Adrenal gland (tissue), 12 donors: Measurements from ENCODE around the gene GUCA1A. TPM values are rescaled to one million over a fixed set of nuclear protein-coding genes. Genes with fewer than 3 reads are reported as not detected.

Experiments
- DNase-seq, 7 donors: peaks; one replicate each; pipeline ENCODE4 v3.0.0-alpha.2; 2019 to 2020
- H3K27ac ChIP-seq, 5 donors: fragments of 200-600 bp; sonication (generic) in 4 of 5; 1 replicate in 3 of 5; 2 replicates in 2 of 5; pipeline versions ENCODE4 v1.5.1 to v1.8.0; 2016 to 2020; ENCODE audit warnings: mild to moderate bottlenecking in 1 of 5
- H3K27me3 ChIP-seq: fragments of 200-600 bp; 2 replicates; pipeline ENCODE4 v1.8.0; 2021
- H3K36me3 ChIP-seq, 2 donors: fragments of 200-600 bp; replicated peaks in 1 of 2; 1 replicate in 1 of 2; 2 replicates in 1 of 2; pipeline versions ENCODE4 v1.5.1 to v1.8.0; 2018 to 2022
- H3K4me1 ChIP-seq, 2 donors: fragments of 200-600 bp; replicated peaks in 1 of 2; 1 replicate in 1 of 2; 2 replicates in 1 of 2; pipeline versions ENCODE4 v1.5.1 to v1.8.0; 2018 to 2021
- H3K4me3 ChIP-seq, 4 donors: fragments of 200-600 bp; sonication (generic) in 3 of 4; one replicate each; pipeline ENCODE4 v1.5.1; 2016 to 2018
- H3K9me3 ChIP-seq, 3 donors: fragments of 200-600 bp; sonication (generic) in 1 of 3; replicated peaks in 1 of 3; 1 replicate in 2 of 3; 2 replicates in 1 of 3; pipeline versions ENCODE4 v1.5.1 to v1.8.0; 2016 to 2021
- POLR2A ChIP-seq, 2 donors: fragments of 450-650 bp; IDR thresholded peaks; one replicate each; pipeline ENCODE4 v1.6.1; 2017; ENCODE audit warnings: antibody characterized with exemption in 2 of 2, mild to moderate bottlenecking in 2 of 2, moderate library complexity in 1 of 2
- WGBS, 4 donors: extraction: QIAGEN DNeasy Blood & Tissue Kit in 2 of 4; methylation state at CpG; one replicate each; pipeline versions ENCODE4 v1.1.5 to v1.1.7; 2013 to 2017; 5-methylcytosine and 5-hydroxymethylcytosine counted together
- intact Hi-C, 2 donors: fragments of 100-400 bp; cut with DNase I; formaldehyde crosslinking; loops; one replicate each; pipeline versions ENCODE4 v1.14.1 to v1.15.0; 2022 to 2023
- polyA plus RNA-seq, 3 donors: library from polyadenylated mRNA; stranded (reverse); fragments of 200-250 nt in 2 of 3; fragments of 350-450 nt in 1 of 3; fragmentation: Illumina TruSeq in 1 of 3; extraction: RNeasy Lipid Tissue Mini Kit (QIAGEN cat#74804) in 1 of 3; gene quantifications; one replicate each; pipeline ENCODE4 v1.2.3, GENCODE V29; 2013 to 2014
- total RNA-seq, 9 donors: library from RNA; depleted of rRNA in 4 of 9; stranded (reverse); fragments of >200 nt in 4 of 9; fragments of 120-200 nt in 1 of 9; fragmentation: NEBNext Ultra II Directional in 1 of 9; extraction: Animal tissue kit (Norgen Biotek cat#: 25700) in 1 of 9; gene quantifications; one replicate each; pipeline versions ENCODE4 v1.1.0 to v1.2.4, GENCODE V29; 2013 to 2023
- TF ChIP-seq, protein P1 (sequence below), 6 experiments: fragments of 450-650 bp in 4 of 6; fragments of 200-600 bp in 2 of 6; sonication (generic) in 1 of 6; IDR thresholded peaks; 1 replicate in 5 of 6; 2 replicates in 1 of 6; pipeline versions ENCODE4 v1.5.1 to v1.8.0; 2016 to 2021; ENCODE audit warnings: antibody characterized with exemption in 6 of 6, mild to moderate bottlenecking in 2 of 6, moderate library complexity in 1 of 6
- donor health status: healthy with polysubstance abuse.
- donor health status: Bipolar disorder and iron deficiency.
- donor health status: DM: yes; HTN: yes; CAD: no.
- donor health status: DM: no; HTN: no; CAD: no.
- donor health status: DM: no; HTN: no; CAD: no.
- donor health status: DM: yes; HTN: yes; CAD: no.

The GUCA1A gene
- total and polyA plus RNA-seq, 12 donors, result 0.17 TPM; not detected in 11

DNA sequence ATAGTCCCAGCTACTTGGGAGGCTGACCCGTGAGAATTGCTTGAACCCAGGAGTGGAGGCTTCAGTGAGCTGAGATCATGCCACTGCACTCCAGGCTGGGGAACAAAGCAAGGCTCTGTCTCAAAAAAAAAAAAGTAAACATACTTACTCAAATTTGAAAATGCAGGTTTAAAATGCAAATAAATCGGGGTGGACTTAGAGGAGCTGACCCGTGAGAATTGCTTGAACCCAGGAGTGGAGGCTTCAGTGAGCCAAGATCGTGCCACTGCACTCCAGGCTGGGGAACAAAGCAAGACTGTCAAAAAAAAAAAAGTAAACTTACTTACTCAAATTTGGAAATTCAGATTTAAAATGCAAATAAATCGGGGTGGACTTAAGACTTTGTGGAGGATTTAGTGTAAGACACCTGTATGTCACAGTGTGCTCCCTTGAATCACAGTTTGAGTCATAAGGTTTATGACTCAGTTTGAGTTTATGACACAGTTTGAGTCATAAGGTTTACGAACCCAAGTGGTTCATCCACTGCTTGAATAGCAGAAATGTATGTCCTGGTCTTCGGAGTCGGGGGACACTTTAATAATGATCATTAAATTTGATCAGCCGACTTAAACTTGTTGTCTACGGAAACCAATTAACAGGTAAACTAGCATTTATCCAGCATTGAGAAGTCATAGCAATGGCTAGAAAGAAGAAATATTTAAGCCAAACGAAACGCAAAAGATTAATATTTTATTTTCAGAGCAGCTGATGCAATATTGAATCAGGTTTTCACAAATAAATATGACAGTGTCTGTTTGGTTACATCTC, 51.3 kb downstream of the GUCA1A start:
- no peak overlapping the region for H3K27ac ChIP-seq
- peaks cover 0 to 9% of the 10 kb centered on the region in 2 donors for H3K36me3 ChIP-seq
- 55 to 82% (median 78%) methylated on average over 12 of the region's 12 CpGs for WGBS, 4 donors
- TF ChIP-seq, protein P1, sequence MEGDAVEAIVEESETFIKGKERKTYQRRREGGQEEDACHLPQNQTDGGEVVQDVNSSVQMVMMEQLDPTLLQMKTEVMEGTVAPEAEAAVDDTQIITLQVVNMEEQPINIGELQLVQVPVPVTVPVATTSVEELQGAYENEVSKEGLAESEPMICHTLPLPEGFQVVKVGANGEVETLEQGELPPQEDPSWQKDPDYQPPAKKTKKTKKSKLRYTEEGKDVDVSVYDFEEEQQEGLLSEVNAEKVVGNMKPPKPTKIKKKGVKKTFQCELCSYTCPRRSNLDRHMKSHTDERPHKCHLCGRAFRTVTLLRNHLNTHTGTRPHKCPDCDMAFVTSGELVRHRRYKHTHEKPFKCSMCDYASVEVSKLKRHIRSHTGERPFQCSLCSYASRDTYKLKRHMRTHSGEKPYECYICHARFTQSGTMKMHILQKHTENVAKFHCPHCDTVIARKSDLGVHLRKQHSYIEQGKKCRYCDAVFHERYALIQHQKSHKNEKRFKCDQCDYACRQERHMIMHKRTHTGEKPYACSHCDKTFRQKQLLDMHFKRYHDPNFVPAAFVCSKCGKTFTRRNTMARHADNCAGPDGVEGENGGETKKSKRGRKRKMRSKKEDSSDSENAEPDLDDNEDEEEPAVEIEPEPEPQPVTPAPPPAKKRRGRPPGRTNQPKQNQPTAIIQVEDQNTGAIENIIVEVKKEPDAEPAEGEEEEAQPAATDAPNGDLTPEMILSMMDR (IDR thresholded peaks at IDR 0.05), result no peak
- TF ChIP-seq POLR2A (IDR thresholded peaks at IDR 0.05), result no peak
- H3K4me1 ChIP-seq, result peaks cover 0 to 14% of the 10 kb centered on the region in 2 donors
- intact Hi-C loops, result no loop called here
- H3K27me3 ChIP-seq, result no peaks in the 10 kb centered on the region
- H3K9me3 ChIP-seq, result no peaks in the 10 kb centered on the region
- DNase-seq, result no peak
- H3K4me3 ChIP-seq, result no peak overlapping the region

- no peak overlapping the region for H3K27ac ChIP-seq
- H3K9me3 ChIP-seq, result no peaks in the 10 kb centered on the region
- no peak for DNase-seq
- intact Hi-C loops, result no loop called here
- no peak overlapping the region for H3K4me3 ChIP-seq
- peaks cover 0 to 9% of the 10 kb centered on the region in 2 donors for H3K36me3 ChIP-seq
- TF ChIP-seq POLR2A (IDR thresholded peaks at IDR 0.05), result no peak
- TF ChIP-seq, protein P1 (IDR thresholded peaks at IDR 0.05), result no peak
- peaks cover 0 to 14% of the 10 kb centered on the region in 2 donors for H3K4me1 ChIP-seq
- H3K27me3 ChIP-seq, result no peaks in the 10 kb centered on the region
Observed at GRCh38 chr6:42225029-42225339, 51.8 kb downstream of the GUCA1A start.

GRCh38 chr6:42225419-42225818, 52.3 kb downstream of the GUCA1A start:
- H3K9me3 ChIP-seq, result no peaks in the 10 kb centered on the region
- 57 to 68% (median 63%) methylated on average over 4 of the region's 4 CpGs for WGBS, 4 donors
- H3K27ac ChIP-seq, result peak overlapping the region in 1 of 5 donors; percentile 67
- intact Hi-C loops, result no loop called here
- DNase-seq, result no peak
- H3K4me1 ChIP-seq, result peaks cover 0 to 14% of the 10 kb centered on the region in 2 donors
- no peak overlapping the region for H3K4me3 ChIP-seq
- H3K27me3 ChIP-seq, result no peaks in the 10 kb centered on the region
- TF ChIP-seq, protein P1 (IDR thresholded peaks at IDR 0.05), result no peak
- no peak for TF ChIP-seq POLR2A (IDR thresholded peaks at IDR 0.05)
- peaks cover 0 to 9% of the 10 kb centered on the region in 2 donors for H3K36me3 ChIP-seq

GRCh38 chr6:42226161-42226611, 53.0 kb downstream of the GUCA1A start:
- H3K27ac ChIP-seq, result peak overlapping the region in 3 of 5 donors; percentile 27 to 75 (median 67)
- peaks cover 0 to 20% of the 10 kb centered on the region in 2 donors for H3K4me1 ChIP-seq
- H3K36me3 ChIP-seq, result peaks cover 0 to 9% of the 10 kb centered on the region in 2 donors
- no peak overlapping the region for H3K4me3 ChIP-seq
- intact Hi-C loops, result no loop called here
- H3K9me3 ChIP-seq, result no peaks in the 10 kb centered on the region
- TF ChIP-seq, protein P1 (IDR thresholded peaks at IDR 0.05), result no peak
- no peak for TF ChIP-seq POLR2A (IDR thresholded peaks at IDR 0.05)
- peak in 3 of 7 donors; percentile 27 to 44 (median 34) for DNase-seq
- H3K27me3 ChIP-seq, result no peaks in the 10 kb centered on the region
- WGBS, 4 donors, result 14 to 34% (median 29%) methylated on average over 3 of the region's 3 CpGs
